ENCODE results near the gene INPP5K. TPM values are rescaled to one million over a fixed set of nuclear protein-coding genes. Genes with fewer than 3 reads are reported as not detected.
A peak's percentile ranks its signal among the peaks of the same experiment; 100 is the strongest.

The INPP5K gene
- total RNA-seq, 1 experiment from 2014 or later = 29.4 TPM

DNA sequence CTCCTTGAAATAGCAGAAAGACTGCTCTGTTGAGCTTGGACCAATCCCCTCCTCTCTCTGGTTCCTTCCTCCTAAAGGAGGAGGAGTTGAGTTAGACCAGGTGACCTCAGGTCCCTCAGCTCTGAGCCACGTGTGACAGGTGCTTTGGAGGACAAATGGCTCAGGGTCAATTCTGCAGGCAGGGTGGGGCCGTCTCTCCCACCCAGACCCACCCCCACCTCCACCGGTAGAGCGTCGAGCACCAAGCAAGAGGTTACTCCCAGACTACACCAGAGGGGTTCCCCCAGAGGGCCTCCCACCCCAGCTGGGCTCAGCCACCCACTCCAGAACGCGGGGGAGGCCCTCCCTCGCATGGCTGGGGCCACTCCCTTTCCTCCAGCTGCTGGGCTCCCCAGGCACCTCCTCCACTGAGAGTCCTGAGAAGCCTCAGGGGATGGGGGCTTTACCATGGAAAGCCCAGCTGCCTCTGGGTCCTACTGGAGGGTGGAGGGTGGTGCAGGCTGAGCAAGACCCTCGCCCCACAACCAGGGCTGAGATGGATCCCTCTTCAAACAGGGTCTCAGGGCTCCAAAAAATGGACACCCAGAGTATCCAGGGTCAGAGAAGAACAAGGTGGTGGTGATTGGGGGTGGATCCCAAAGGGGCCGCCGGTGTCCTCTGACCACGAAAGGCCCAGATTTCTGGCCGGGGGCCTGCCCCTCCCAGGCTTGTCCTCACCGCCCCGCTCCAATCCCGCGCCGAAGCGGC, 31.6 kb downstream of the INPP5K start:
- Histone ChIP-seq H2BK120ac (ENCODE audit: low read depth, low read length, poor library complexity, severe bottlenecking) (no peak overlapping the region), H3K4me2 (ENCODE audit: insufficient read depth, insufficient read length, low read length) (peak overlapping the region; percentile 52), H3K4me1 (ENCODE audit: insufficient read depth, low read length) (no peaks in the 10 kb centered on the region), H3K9me3 (ENCODE audit: control insufficient read depth, low read depth, low read length) (no peaks in the 10 kb centered on the region), H2BK12ac (ENCODE audit: insufficient read length, low read depth, low read length) (no peak overlapping the region), H2BK5ac (ENCODE audit: insufficient read length, low read length) (no peak overlapping the region), H3K4ac (ENCODE audit: low read depth, low read length) (no peak overlapping the region), H3K9ac (ENCODE audit: extremely low read depth, insufficient read length, low read length) (no peak overlapping the region), H3K14ac (ENCODE audit: insufficient read depth, low read length) (no peak overlapping the region), H3K79me2 (ENCODE audit: insufficient read depth, low read length) (no peaks in the 10 kb centered on the region), H3K27me3 (ENCODE audit: insufficient read depth, low read length) (no peaks in the 10 kb centered on the region), H3K56ac (ENCODE audit: insufficient read length, low read depth, low read length) (no peak overlapping the region), H4K8ac (replicated peaks; ENCODE audit: insufficient read length, low read depth, low read length) (no peak overlapping the region), H3K27ac (ENCODE audit: insufficient read length, low read depth, low read length) (no peak overlapping the region), H4K91ac (ENCODE audit: insufficient read length, low read depth, low read length) (no peak overlapping the region), H3K23ac (ENCODE audit: insufficient read length, low read depth, low read length) (no peak overlapping the region), H3K79me1 (ENCODE audit: insufficient read depth, low read depth, low read length, poor library complexity, severe bottlenecking) (no peaks in the 10 kb centered on the region), H2AFZ (ENCODE audit: low read length) (no peak overlapping the region), H4K20me1 (ENCODE audit: control insufficient read depth, insufficient read depth, insufficient read length) (no peaks in the 10 kb centered on the region), H2BK15ac (ENCODE audit: low read depth, low read length) (no peak overlapping the region), H3K18ac (ENCODE audit: insufficient read length, low read depth, low read length) (no peak overlapping the region), H3K23me2 (ENCODE audit: insufficient read length, low read depth, low read length, poor library complexity, severe bottlenecking) (peaks cover 14% of the 10 kb centered on the region), H2AK5ac (ENCODE audit: insufficient read length, low read length) (no peak overlapping the region), H2BK20ac (ENCODE audit: low read depth, low read length, poor library complexity, severe bottlenecking) (no peak overlapping the region), H4K5ac (ENCODE audit: insufficient read length, low read depth, low read length) (no peak overlapping the region), H3T11ph (ENCODE audit: low read length) (no peak overlapping the region)
- DNase-seq = peak; percentile 88
- TF ChIP-seq, protein P1, sequence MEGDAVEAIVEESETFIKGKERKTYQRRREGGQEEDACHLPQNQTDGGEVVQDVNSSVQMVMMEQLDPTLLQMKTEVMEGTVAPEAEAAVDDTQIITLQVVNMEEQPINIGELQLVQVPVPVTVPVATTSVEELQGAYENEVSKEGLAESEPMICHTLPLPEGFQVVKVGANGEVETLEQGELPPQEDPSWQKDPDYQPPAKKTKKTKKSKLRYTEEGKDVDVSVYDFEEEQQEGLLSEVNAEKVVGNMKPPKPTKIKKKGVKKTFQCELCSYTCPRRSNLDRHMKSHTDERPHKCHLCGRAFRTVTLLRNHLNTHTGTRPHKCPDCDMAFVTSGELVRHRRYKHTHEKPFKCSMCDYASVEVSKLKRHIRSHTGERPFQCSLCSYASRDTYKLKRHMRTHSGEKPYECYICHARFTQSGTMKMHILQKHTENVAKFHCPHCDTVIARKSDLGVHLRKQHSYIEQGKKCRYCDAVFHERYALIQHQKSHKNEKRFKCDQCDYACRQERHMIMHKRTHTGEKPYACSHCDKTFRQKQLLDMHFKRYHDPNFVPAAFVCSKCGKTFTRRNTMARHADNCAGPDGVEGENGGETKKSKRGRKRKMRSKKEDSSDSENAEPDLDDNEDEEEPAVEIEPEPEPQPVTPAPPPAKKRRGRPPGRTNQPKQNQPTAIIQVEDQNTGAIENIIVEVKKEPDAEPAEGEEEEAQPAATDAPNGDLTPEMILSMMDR (conservative IDR thresholded peaks at IDR 0.05) = peak; percentile 58
- H3K27ac Mint-ChIP-seq = peak overlapping the region in 1 of 3 experiments; percentile 82; a peak in 2 of 7 replicates
- H3K36me3 Mint-ChIP-seq (ENCODE audit: insufficient read depth in 1 of 3, low read depth in 3 of 3) = peaks cover 2 to 42% (median 33%) of the 10 kb centered on the region in 3 experiments; a peak in 6 of 7 replicates
- H3K4me3 Mint-ChIP-seq = peak overlapping the region; percentile 77 to 87
- peaks cover 23 to 31% of the 10 kb centered on the region in 2 experiments for H3K4me1 Mint-ChIP-seq
- peaks cover 0 to 3% of the 10 kb centered on the region in 2 experiments; a peak in 2 of 5 replicates for H3K9me3 Mint-ChIP-seq
- peaks cover 4% of the 10 kb centered on the region; the same call in 1 of the 2 replicates for H3K27me3 Mint-ChIP-seq (ENCODE audit: low read depth)
- WGBS (ENCODE audit: extremely low coverage, insufficient read length, low lambda C conversion rate) = no CpG with 5 or more reads among the region's 19 CpGs

All from H9 (cell line).